Sigmoid colon (tissue), 4 donors: ENCODE results near the gene KREMEN2.

Source experiments
- POLR2A ChIP-seq, 2 donors: fragments of 450-650 bp; IDR thresholded peaks; one replicate each; pipeline ENCODE4 v1.6.1; 2016; ENCODE audit warnings: antibody characterized with exemption in 2 of 2, mild to moderate bottlenecking in 2 of 2, moderate library complexity in 2 of 2
- POLR2AphosphoS5 ChIP-seq, 4 donors: sonication (generic); formaldehyde crosslinking; IDR thresholded peaks; one replicate each; pipeline ENCODE4 v1.6.1; 2017; ENCODE audit warnings: antibody characterized with exemption in 4 of 4

- TF ChIP-seq POLR2A (IDR thresholded peaks at IDR 0.05) (no peak), POLR2AphosphoS5 (IDR thresholded peaks at IDR 0.05) (no peak)
Measured at GRCh38 chr16:2988590-2989099, 24.6 kb downstream of the KREMEN2 start.
